Keratinocyte (primary cell): ENCODE measurements around the gene SEPTIN14. TPM values are rescaled to one million over a fixed set of nuclear protein-coding genes. Genes with fewer than 3 reads are reported as not detected.

Source experiments
- DNase-seq: peaks from one replicate; pipeline ENCODE4 v3.0.0-alpha.2; 2011; ENCODE audit warnings: low read depth, missing footprints, low spot score
- FAIRE-seq: peaks from 2 replicates; lab custom pipeline; 2011; peaks lifted over from hg19 to GRCh38; lab: Jason Lieb, UNC
- H2AFZ ChIP-seq: 2 replicates; pipeline ENCODE4 v1.6.0; 2012; ENCODE audit warnings: low read length, control low read depth, inconsistent platforms; ENCODE audit not compliant: control insufficient read depth
- H3K27ac ChIP-seq: 2 replicates; pipeline ENCODE4 v1.5.1; 2011; ENCODE audit warnings: low read length; ENCODE audit not compliant: control insufficient read depth, insufficient read depth
- H3K27me3 ChIP-seq: 3 replicates; pipeline ENCODE4 v1.6.0; 2011; ENCODE audit warnings: low read length; ENCODE audit not compliant: control insufficient read depth, insufficient read depth; ENCODE audit errors: extremely low read depth
- H3K36me3 ChIP-seq, 2 experiments: 2 replicates in 1 of 2; 3 replicates in 1 of 2; pipeline ENCODE4 v1.5.1; 2011; ENCODE audit warnings: low read length in 2 of 2, mild to moderate bottlenecking in 1 of 2; ENCODE audit not compliant: control insufficient read depth in 2 of 2, insufficient read depth in 2 of 2; ENCODE audit errors: extremely low read depth in 1 of 2
- H3K4me1 ChIP-seq: 3 replicates; pipeline ENCODE4 v1.5.1; 2011; ENCODE audit warnings: low read length; ENCODE audit not compliant: control insufficient read depth, insufficient read depth; ENCODE audit errors: extremely low read depth
- H3K4me2 ChIP-seq: 3 replicates; pipeline ENCODE4 v1.6.0; 2011; ENCODE audit warnings: low read depth, low read length; ENCODE audit not compliant: control insufficient read depth, insufficient read depth; ENCODE audit errors: extremely low read depth
- H3K4me3 ChIP-seq, 3 experiments: fragments of 200-600 bp in 1 of 3; sonication (generic) in 1 of 3; 2 replicates in 2 of 3; 3 replicates in 1 of 3; pipeline ENCODE4 v1.5.1; 2011 to 2016; ENCODE audit warnings: low read length in 3 of 3, mild to moderate bottlenecking in 3 of 3, control low read depth in 2 of 3, inconsistent platforms in 1 of 3, low read depth in 1 of 3, mixed read lengths in 1 of 3, mixed run types in 1 of 3, moderate library complexity in 1 of 3; ENCODE audit not compliant: control insufficient read depth in 2 of 3, insufficient read depth in 2 of 3; ENCODE audit errors: extremely low read depth in 1 of 3
- H3K79me2 ChIP-seq: 2 replicates; pipeline ENCODE4 v1.6.0; 2012; ENCODE audit warnings: low read length; ENCODE audit not compliant: control insufficient read depth, insufficient read depth
- H3K9ac ChIP-seq: 3 replicates; pipeline ENCODE4 v1.6.0; 2011; ENCODE audit warnings: low read length; ENCODE audit not compliant: control insufficient read depth, insufficient read depth; ENCODE audit errors: extremely low read depth
- H3K9me1 ChIP-seq: 3 replicates; pipeline ENCODE4 v1.6.0; 2011; ENCODE audit warnings: low read length; ENCODE audit not compliant: control insufficient read depth, insufficient read depth; ENCODE audit errors: extremely low read depth
- H3K9me3 ChIP-seq: 2 replicates; pipeline ENCODE4 v1.5.1; 2012; ENCODE audit warnings: low read depth, low read length; ENCODE audit not compliant: control insufficient read depth
- H4K20me1 ChIP-seq: 3 replicates; pipeline ENCODE4 v1.6.0; 2011; ENCODE audit warnings: low read length; ENCODE audit not compliant: control insufficient read depth, insufficient read depth; ENCODE audit errors: extremely low read depth
- EZH2 ChIP-seq: IDR thresholded peaks from one replicate; pipeline ENCODE4 v1.6.1; 2012; ENCODE audit warnings: inconsistent platforms, mild to moderate bottlenecking, low read length, moderate library complexity
- dilution Hi-C: fragments of 300-500 bp; cut with MboI; formaldehyde crosslinking; loops from one replicate; pipeline ENCODE4 v1.7.0; 2020; ENCODE audit warnings: low sequenced_read_pairs; ENCODE audit not compliant: extremely low pct_ligation_motif_present
- polyA plus RNA-seq, 5 experiments: library from polyadenylated mRNA; depleted of rRNA in 3 of 5; stranded (reverse) in 3 of 5; stranded (forward) in 1 of 5; unstranded in 1 of 5; fragments of >200 nt; gene quantifications; 1 replicate in 1 of 5; 2 replicates in 3 of 5; 3 replicates in 1 of 5; pipeline versions ENCODE4 v1.2.1 to v1.2.3, GENCODE V29; 2011 to 2012; ENCODE audit warnings: missing spikeins in 2 of 5, low read depth in 1 of 5, low replicate concordance in 1 of 5
- TF ChIP-seq, protein P1 (sequence below), 3 experiments: IDR thresholded peaks in 1 of 3; conservative IDR thresholded peaks in 1 of 3; optimal IDR thresholded peaks in 1 of 3; 2 replicates in 2 of 3; 3 replicates in 1 of 3; pipeline versions ENCODE3 to v1.5.1; 2011; ENCODE audit warnings: low read length in 3 of 3, mild to moderate bottlenecking in 3 of 3, moderate library complexity in 2 of 3, control low read depth in 1 of 3, inconsistent platforms in 1 of 3; ENCODE audit not compliant: insufficient read depth in 2 of 3; ENCODE audit errors: extremely low read depth in 1 of 3

The SEPTIN14 gene
- polyA plus RNA-seq, 1 donor (not counting 4 experiments of a cell fraction or from before 2014, with no cell fraction given) = not detected

DNA sequence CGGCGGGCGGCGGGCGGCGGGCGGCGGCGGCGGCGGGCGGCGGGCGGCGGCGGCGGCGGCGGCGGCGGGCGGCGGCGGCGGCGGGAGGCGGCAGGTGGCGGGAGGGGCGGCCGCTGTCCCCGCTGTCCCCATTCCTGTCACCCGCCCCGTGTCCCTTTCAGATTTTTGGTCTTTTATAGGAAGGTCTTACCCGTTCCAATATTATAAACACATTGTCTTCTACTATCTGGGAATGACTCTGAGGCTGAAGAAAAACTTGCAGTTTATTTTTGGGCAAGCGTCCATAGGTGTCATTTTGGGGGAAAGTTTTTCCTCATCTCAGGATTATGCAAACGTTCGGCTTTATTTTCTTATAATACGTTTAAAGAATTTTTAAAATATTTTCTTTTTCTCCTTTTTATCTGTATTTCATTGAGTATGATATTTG is 25.3 kb upstream of the SEPTIN14 start:
- FAIRE-seq (no peak), DNase-seq (no peak)
- peak overlapping the region; percentile 34 to 76 (median 70) for H3K4me3 ChIP-seq
- peak overlapping the region; percentile 28 for H3K9ac ChIP-seq
- H3K9me1 ChIP-seq = no peaks in the 10 kb centered on the region
- H2AFZ ChIP-seq = peak overlapping the region; percentile 77
- no peaks in the 10 kb centered on the region for H4K20me1 ChIP-seq
- no peaks in the 10 kb centered on the region for H3K27me3 ChIP-seq
- no peaks in the 10 kb centered on the region for H3K36me3 ChIP-seq
- peak overlapping the region; percentile 75 for H3K4me2 ChIP-seq
- no peak overlapping the region for H3K27ac ChIP-seq
- H3K9me3 ChIP-seq = no peaks in the 10 kb centered on the region
- no peak for TF ChIP-seq EZH2
- TF ChIP-seq, protein P1, sequence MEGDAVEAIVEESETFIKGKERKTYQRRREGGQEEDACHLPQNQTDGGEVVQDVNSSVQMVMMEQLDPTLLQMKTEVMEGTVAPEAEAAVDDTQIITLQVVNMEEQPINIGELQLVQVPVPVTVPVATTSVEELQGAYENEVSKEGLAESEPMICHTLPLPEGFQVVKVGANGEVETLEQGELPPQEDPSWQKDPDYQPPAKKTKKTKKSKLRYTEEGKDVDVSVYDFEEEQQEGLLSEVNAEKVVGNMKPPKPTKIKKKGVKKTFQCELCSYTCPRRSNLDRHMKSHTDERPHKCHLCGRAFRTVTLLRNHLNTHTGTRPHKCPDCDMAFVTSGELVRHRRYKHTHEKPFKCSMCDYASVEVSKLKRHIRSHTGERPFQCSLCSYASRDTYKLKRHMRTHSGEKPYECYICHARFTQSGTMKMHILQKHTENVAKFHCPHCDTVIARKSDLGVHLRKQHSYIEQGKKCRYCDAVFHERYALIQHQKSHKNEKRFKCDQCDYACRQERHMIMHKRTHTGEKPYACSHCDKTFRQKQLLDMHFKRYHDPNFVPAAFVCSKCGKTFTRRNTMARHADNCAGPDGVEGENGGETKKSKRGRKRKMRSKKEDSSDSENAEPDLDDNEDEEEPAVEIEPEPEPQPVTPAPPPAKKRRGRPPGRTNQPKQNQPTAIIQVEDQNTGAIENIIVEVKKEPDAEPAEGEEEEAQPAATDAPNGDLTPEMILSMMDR (optimal IDR thresholded peaks at IDR 0.05 in 1 of 3, IDR thresholded peaks at IDR 0.05 in 1 of 3, conservative IDR thresholded peaks at IDR 0.05 in 1 of 3; ENCODE audit: extremely low read depth in 1 of 3, insufficient read depth in 2 of 3, low read length in 3 of 3) = no peak
- no peaks in the 10 kb centered on the region for H3K4me1 ChIP-seq
- H3K79me2 ChIP-seq = no peaks in the 10 kb centered on the region
- dilution Hi-C loops = no loop called here

DNA sequence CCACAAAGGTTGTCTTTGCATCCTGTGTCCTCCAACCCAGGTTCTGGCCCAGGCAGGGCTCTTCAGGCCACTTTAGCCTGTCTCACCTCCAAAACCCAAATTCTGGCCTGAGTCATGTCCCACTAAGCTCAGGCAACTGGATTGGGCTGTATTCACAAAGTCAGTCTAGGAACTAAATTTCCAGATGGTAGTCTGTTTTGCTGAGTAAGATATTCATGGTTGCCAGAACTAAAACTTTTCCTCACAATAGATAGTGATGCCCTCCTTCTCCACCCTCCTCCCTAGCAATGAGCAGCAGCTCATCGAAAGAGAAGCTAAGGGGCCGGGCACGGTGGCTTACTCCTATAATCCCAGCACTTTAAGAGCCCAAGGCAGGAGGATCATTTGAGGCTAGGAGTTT is 21.8 kb upstream of the SEPTIN14 start:
- DNase-seq (no peak), FAIRE-seq (no peak)
- TF ChIP-seq EZH2 = no peak
- TF ChIP-seq, protein P1 (optimal IDR thresholded peaks at IDR 0.05 in 1 of 3, IDR thresholded peaks at IDR 0.05 in 1 of 3, conservative IDR thresholded peaks at IDR 0.05 in 1 of 3; ENCODE audit: extremely low read depth in 1 of 3, insufficient read depth in 2 of 3, low read length in 3 of 3) = no peak
- no peaks in the 10 kb centered on the region for H3K9me3 ChIP-seq
- no peak overlapping the region for H3K4me2 ChIP-seq
- no peaks in the 10 kb centered on the region for H4K20me1 ChIP-seq
- no peak overlapping the region for H3K4me3 ChIP-seq
- no peak overlapping the region for H3K27ac ChIP-seq
- no peak overlapping the region for H2AFZ ChIP-seq
- no peaks in the 10 kb centered on the region for H3K9me1 ChIP-seq
- dilution Hi-C loops = no loop called here
- no peaks in the 10 kb centered on the region for H3K4me1 ChIP-seq
- H3K27me3 ChIP-seq = no peaks in the 10 kb centered on the region
- no peaks in the 10 kb centered on the region for H3K36me3 ChIP-seq
- no peak overlapping the region for H3K9ac ChIP-seq
- H3K79me2 ChIP-seq = no peaks in the 10 kb centered on the region
